ENCODE results near the gene DSN1.

DSN1 gene

GRCh38 chr20:36758276-36758675 is 15.3 kb downstream of the DSN1 start:
- DNase-seq: no peak
- CTCF ChIA-PET: interaction anchor here (1.0 to 4.7 kb wide), 3 partner anchors 11 to 124 kb away, joined by 3 to 21 read pairs (median 4); no protein-coding TSS in a partner anchor
- Mint-ChIP-seq H3K4me1 (peaks cover 14% of the 10 kb centered on the region), H3K27ac (peak overlapping the region; percentile 42), H3K4me3 (no peak overlapping the region), H3K36me3 (peaks cover 40% of the 10 kb centered on the region), H3K27me3 (no peaks in the 10 kb centered on the region), H3K9me3 (no peaks in the 10 kb centered on the region)

- DNase-seq: no peak
- Mint-ChIP-seq H3K4me3 (no peak overlapping the region), H3K27me3 (no peaks in the 10 kb centered on the region), H3K9me3 (no peaks in the 10 kb centered on the region), H3K36me3 (peaks cover 56% of the 10 kb centered on the region), H3K4me1 (peaks cover 14% of the 10 kb centered on the region), H3K27ac (no peak overlapping the region)
- CTCF ChIA-PET: interaction anchor here (1.0 to 4.7 kb wide), 5 partner anchors 11 to 144 kb away, joined by 3 to 21 read pairs (median 7); partner anchors contain the start of gene NDRG3
Measured at GRCh38 chr20:36756496-36756895, 17.1 kb downstream of the DSN1 start.

- Mint-ChIP-seq H3K4me3 (no peak overlapping the region), H3K27me3 (no peaks in the 10 kb centered on the region), H3K36me3 (peaks cover 53% of the 10 kb centered on the region), H3K9me3 (no peaks in the 10 kb centered on the region), H3K27ac (no peak overlapping the region), H3K4me1 (peaks cover 8% of the 10 kb centered on the region)
- peak; percentile 61 for DNase-seq
- CTCF ChIA-PET: interaction anchor here (0.6 to 4.7 kb wide), 30 partner anchors 9 to 333 kb away, joined by 3 to 21 read pairs (median 4); partner anchors contain the start of genes DSN1, NDRG3 and RAB5IF
Measured at GRCh38 chr20:36754656-36755222, 18.8 kb downstream of the DSN1 start.

GRCh38 chr20:36752582-36752981 is 21.0 kb downstream of the DSN1 start:
- H3K36me3 Mint-ChIP-seq: peaks cover 51% of the 10 kb centered on the region
- CTCF ChIA-PET: interaction anchor here (1.2 kb wide), 1 partner anchor 140 kb away, joined by 3 read pairs; no protein-coding TSS in a partner anchor
- no peaks in the 10 kb centered on the region for H3K9me3 Mint-ChIP-seq
- no peak overlapping the region for H3K4me3 Mint-ChIP-seq
- DNase-seq: no peak
- peaks cover 2% of the 10 kb centered on the region for H3K4me1 Mint-ChIP-seq
- H3K27me3 Mint-ChIP-seq: no peaks in the 10 kb centered on the region
- H3K27ac Mint-ChIP-seq: no peak overlapping the region

GRCh38 chr20:36745927-36746659 is 27.5 kb downstream of the DSN1 start, which contains the start of gene NDRG3:
NDRG3 (minus strand) TSS chr20:36746090; CDS start chr20:36721735, 24,355 bp downstream.
- Mint-ChIP-seq H3K4me3 (peak within 1 kb of the TSS; percentile 81), H3K27me3 (no peaks in the 10 kb centered on the region), H3K27ac (peak within 1 kb of the TSS; percentile 83), H3K4me1 (peaks cover 26% of the 10 kb centered on the region), H3K36me3 (peaks cover 8% of the 10 kb centered on the region), H3K9me3 (no peaks in the 10 kb centered on the region)
- peak; percentile 96 for DNase-seq
- CTCF ChIA-PET: interaction anchor here (1.1 to 2.6 kb wide), 4 partner anchors 9 to 29 kb away, joined by 3 to 15 read pairs (median 6); partner anchors contain the start of gene DSN1

- peak overlapping the region; percentile 14 for H3K27ac Mint-ChIP-seq
- no peaks in the 10 kb centered on the region for H3K9me3 Mint-ChIP-seq
- H3K36me3 Mint-ChIP-seq: peaks cover 4% of the 10 kb centered on the region
- peak overlapping the region; percentile 81 for H3K4me3 Mint-ChIP-seq
- DNase-seq: no peak
- no peaks in the 10 kb centered on the region for H3K27me3 Mint-ChIP-seq
- CTCF ChIA-PET: interaction anchor here (1.0 to 2.6 kb wide), 9 partner anchors 9 to 102 kb away, joined by 3 to 15 read pairs (median 4); partner anchors contain the start of gene DSN1
- peaks cover 28% of the 10 kb centered on the region for H3K4me1 Mint-ChIP-seq
Measured at GRCh38 chr20:36745234-36745926, 28.2 kb downstream of the DSN1 start.

GRCh38 chr20:36744764-36745191 is 28.8 kb downstream of the DSN1 start:
- Mint-ChIP-seq H3K4me1 (peaks cover 28% of the 10 kb centered on the region), H3K27me3 (no peaks in the 10 kb centered on the region), H3K9me3 (no peaks in the 10 kb centered on the region), H3K27ac (no peak overlapping the region), H3K36me3 (peaks cover 4% of the 10 kb centered on the region), H3K4me3 (peak overlapping the region; percentile 81)
- CTCF ChIA-PET: interaction anchor here (0.6 to 2.6 kb wide), 9 partner anchors 9 to 896 kb away, joined by 3 to 15 read pairs (median 4); partner anchors contain the start of gene DSN1
- no peak for DNase-seq

GRCh38 chr20:36744243-36744642 is 29.3 kb downstream of the DSN1 start:
- DNase-seq: no peak
- Mint-ChIP-seq H3K27me3 (no peaks in the 10 kb centered on the region), H3K4me1 (peaks cover 28% of the 10 kb centered on the region), H3K9me3 (no peaks in the 10 kb centered on the region), H3K4me3 (peak overlapping the region; percentile 81), H3K27ac (peak overlapping the region; percentile 66), H3K36me3 (no peaks in the 10 kb centered on the region)
- CTCF ChIA-PET: interaction anchor here (0.6 to 2.6 kb wide), 9 partner anchors 8 to 896 kb away, joined by 3 to 15 read pairs (median 4); partner anchors contain the start of gene DSN1

GRCh38 chr20:36742558-36742957 is 31.0 kb downstream of the DSN1 start:
- DNase-seq: no peak
- CTCF ChIA-PET: interaction anchor here (1.0 kb wide), 1 partner anchor 9 kb away, joined by 4 read pairs; no protein-coding TSS in a partner anchor
- no peaks in the 10 kb centered on the region for H3K9me3 Mint-ChIP-seq
- H3K4me3 Mint-ChIP-seq: no peak overlapping the region
- H3K36me3 Mint-ChIP-seq: no peaks in the 10 kb centered on the region
- H3K27me3 Mint-ChIP-seq: no peaks in the 10 kb centered on the region
- H3K27ac Mint-ChIP-seq: no peak overlapping the region
- peaks cover 28% of the 10 kb centered on the region for H3K4me1 Mint-ChIP-seq

GRCh38 chr20:36741072-36741471 is 32.5 kb downstream of the DSN1 start:
- peaks cover 23% of the 10 kb centered on the region for H3K4me1 Mint-ChIP-seq
- no peak overlapping the region for H3K27ac Mint-ChIP-seq
- H3K4me3 Mint-ChIP-seq: no peak overlapping the region
- CTCF ChIA-PET: interaction anchor here (0.6 to 1.4 kb wide), 4 partner anchors 8 to 129 kb away, joined by 3 read pairs; no protein-coding TSS in a partner anchor
- H3K36me3 Mint-ChIP-seq: no peaks in the 10 kb centered on the region
- no peaks in the 10 kb centered on the region for H3K27me3 Mint-ChIP-seq
- H3K9me3 Mint-ChIP-seq: no peaks in the 10 kb centered on the region
- DNase-seq: no peak

- no peak for DNase-seq
- Mint-ChIP-seq H3K36me3 (no peaks in the 10 kb centered on the region), H3K4me1 (peaks cover 36% of the 10 kb centered on the region), H3K9me3 (no peaks in the 10 kb centered on the region), H3K27ac (no peak overlapping the region), H3K4me3 (no peak overlapping the region), H3K27me3 (no peaks in the 10 kb centered on the region)
- CTCF ChIA-PET: interaction anchor here (0.7 to 1.5 kb wide), 4 partner anchors 19 to 125 kb away, joined by 3 to 4 read pairs (median 3); no protein-coding TSS in a partner anchor
Measured at GRCh38 chr20:36737183-36737499, 36.4 kb downstream of the DSN1 start.

- Mint-ChIP-seq H3K36me3 (no peaks in the 10 kb centered on the region), H3K27me3 (no peaks in the 10 kb centered on the region), H3K9me3 (no peaks in the 10 kb centered on the region), H3K4me1 (peaks cover 37% of the 10 kb centered on the region), H3K27ac (no peak overlapping the region), H3K4me3 (no peak overlapping the region)
- CTCF ChIA-PET: interaction anchor here (0.7 to 1.8 kb wide), 5 partner anchors 8 to 124 kb away, joined by 3 to 12 read pairs (median 3); no protein-coding TSS in a partner anchor
- DNase-seq: no peak
Measured at GRCh38 chr20:36736451-36737182, 36.9 kb downstream of the DSN1 start.

- no peak overlapping the region for H3K4me3 Mint-ChIP-seq
- no peak for DNase-seq
- H3K27me3 Mint-ChIP-seq: no peaks in the 10 kb centered on the region
- peak overlapping the region; percentile 60 for H3K27ac Mint-ChIP-seq
- H3K4me1 Mint-ChIP-seq: peaks cover 44% of the 10 kb centered on the region
- no peaks in the 10 kb centered on the region for H3K9me3 Mint-ChIP-seq
- CTCF ChIA-PET: interaction anchor here (0.9 to 2.1 kb wide), 7 partner anchors 9 to 132 kb away, joined by 3 to 10 read pairs (median 4); no protein-coding TSS in a partner anchor
- H3K36me3 Mint-ChIP-seq: no peaks in the 10 kb centered on the region
Measured at GRCh38 chr20:36732456-36732855, 41.1 kb downstream of the DSN1 start.
